Loucy (cell line): Measurements from ENCODE around the gene ADM2.

Experiments
- CTCF ChIP-seq: fragments of 200-600 bp; sonication (generic); conservative IDR thresholded peaks from 2 replicates; pipeline ENCODE4 v1.5.1; 2014; ENCODE audit warnings: mild to moderate bottlenecking, antibody characterized with exemption, low read length
- EZH2phosphoT487 ChIP-seq: fragments of 200-600 bp; IDR thresholded peaks from 2 replicates; pipeline ENCODE4 v1.6.1; 2018; ENCODE audit warnings: antibody characterized with exemption, mild to moderate bottlenecking, moderate library complexity, borderline replicate concordance

GRCh38 chr22:50473855-50474671 lies 7.3 kb upstream of the ADM2 start:
- TF ChIP-seq CTCF, result no peak
- TF ChIP-seq EZH2phosphoT487, result no peak
